HG02852 (cell line): Measurements from ENCODE around the gene EGFR.
"Not testable (repeated sequence)": the region's sequence is repeated elsewhere in the genome, so short reads cannot be mapped to it uniquely, and the experiment has no call there.

Experiments used
- ATAC-seq: cut with Tn5 transposase; IDR thresholded peaks from one replicate; pipeline ENCODE4 v1.9.1; 2021; ENCODE audit warnings: mild to moderate bottlenecking, moderate library complexity; ENCODE audit not compliant: unreplicated experiment

The EGFR gene

GRCh38 chr7:55034776-55035175 is 16.0 kb downstream of the EGFR start:
- no peak for ATAC-seq

- not testable (repeated sequence) for ATAC-seq
Observed at GRCh38 chr7:55035410-55035809, 16.6 kb downstream of the EGFR start.

DNA sequence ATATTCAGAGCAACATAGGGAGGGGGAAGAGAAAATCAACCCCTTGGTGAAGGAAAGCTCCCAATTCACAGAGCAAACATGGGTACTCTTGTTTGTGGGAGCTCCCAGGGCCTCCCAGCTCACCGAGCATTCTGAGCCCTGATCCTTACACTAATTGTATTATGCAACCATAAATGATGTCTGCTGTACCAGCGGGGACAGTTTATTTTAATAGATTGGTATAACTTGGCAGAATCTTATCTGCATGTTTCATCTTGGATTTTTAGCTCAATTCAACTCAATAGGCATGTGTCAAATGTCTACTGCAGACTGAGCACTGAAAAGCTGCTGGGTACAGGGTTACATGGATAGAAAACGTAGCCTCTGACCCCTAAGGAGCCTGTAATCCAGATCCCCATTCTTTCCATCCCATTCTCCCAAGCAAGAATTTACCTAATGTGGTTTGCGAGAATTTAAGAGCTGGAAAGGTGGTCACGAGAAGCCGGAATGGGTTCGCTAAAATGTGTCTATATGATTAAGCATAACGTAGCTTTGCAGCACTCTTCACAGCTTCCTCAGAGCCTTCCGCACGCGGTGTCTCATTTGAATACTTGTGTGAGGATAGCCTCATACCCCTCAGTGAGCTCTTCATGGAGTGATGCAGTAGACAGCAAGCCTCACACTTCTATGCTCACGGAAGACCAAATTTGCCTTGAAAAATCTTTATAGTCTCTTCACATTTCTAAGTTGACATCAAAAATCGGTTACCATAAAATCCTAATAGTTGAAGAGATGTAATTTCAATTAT is 18.3 kb downstream of the EGFR start:
- ATAC-seq: no peak

DNA sequence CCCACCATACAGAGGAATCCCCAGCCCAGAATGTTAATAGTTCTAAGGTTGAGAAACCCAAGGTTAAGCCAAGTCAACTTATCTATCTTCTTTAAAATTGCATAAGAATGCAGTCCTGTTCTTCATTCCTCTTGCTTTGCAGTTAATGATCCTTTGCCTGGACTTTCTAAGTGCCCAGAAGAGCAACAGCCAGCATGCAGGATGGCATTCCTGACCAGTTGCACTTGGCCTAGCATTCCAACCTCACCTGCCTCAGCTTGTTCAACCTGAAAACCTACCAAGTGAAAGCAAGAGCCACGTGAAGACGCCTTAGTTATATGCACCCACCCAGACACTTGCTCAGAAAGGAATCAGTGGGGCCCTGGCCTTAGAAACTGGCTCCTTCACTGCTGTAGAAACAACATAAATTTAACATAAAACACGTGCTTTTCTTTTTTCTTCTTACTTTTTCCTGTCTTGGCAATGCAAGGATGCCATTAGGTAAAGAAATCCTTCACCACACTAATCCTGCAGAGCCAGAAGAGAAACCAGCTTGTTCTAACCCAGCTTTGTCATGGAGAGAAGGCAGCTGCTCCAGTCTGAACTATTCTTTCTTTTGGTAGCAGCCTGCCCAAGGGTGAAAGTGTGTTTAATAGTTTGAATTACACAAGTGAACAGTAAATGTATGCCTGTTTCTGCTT is 25.0 kb downstream of the EGFR start:
- no peak for ATAC-seq

- no peak for ATAC-seq
Observed at GRCh38 chr7:55044371-55044717, 25.5 kb downstream of the EGFR start.

DNA sequence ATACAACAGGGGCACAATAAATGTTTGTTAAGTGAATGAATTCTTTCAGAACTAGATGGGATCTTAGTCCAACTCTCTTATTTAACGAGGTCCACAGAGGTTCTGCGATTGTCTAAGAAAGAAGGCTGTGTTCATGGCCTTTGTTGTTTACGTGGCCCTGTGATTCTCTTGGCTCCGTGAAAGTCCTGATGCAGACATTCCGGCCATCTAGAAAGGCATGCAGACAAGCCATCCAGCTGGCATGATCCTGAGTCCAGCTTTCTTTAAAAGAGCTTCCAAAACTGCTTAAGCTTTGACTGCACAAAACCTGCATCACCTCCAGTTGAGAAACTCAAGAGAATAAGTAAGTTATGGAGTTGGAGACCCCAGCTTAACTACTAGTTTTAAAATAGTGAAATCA is 26.0 kb downstream of the EGFR start:
- ATAC-seq: no peak

DNA sequence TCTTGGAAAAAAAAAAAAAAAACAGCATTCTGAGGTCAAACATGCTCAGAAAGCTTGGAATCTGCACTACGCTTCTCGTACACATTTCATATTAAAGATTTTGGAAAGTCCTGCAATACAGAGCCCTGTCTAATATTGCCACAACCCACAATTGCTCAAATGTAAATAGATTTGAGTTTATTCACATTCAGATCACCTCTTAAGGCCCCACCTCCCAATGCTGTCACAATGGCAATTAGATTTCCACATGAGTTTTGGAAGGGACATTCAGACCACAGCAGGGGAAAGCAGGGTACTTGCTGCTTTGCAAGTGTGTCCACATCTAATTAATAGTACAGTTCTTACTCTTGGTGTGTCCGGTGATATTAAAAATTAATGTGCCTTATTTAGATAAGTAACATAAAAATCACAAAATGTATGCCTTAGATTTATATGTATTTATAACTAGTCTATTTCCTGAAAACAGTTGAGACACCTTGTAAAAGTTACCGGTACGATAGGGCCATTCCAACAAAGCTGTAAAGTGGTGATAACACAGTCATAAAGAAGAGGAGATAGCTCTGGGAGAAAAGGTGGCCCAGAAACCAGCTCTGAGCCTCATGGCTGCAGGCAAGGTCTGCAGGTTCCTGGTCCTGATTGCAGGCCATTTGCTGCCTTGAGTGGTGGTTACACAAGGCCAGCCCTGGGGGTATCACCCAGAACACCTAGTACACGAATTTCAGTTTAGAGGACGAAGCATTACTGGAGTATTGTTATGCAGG is 27.9 kb downstream of the EGFR start:
- ATAC-seq: no peak

- no peak for ATAC-seq
Observed at GRCh38 chr7:55048221-55048859, 29.5 kb downstream of the EGFR start.

GRCh38 chr7:55050281-55050680 is 31.5 kb downstream of the EGFR start:
- no peak for ATAC-seq

DNA sequence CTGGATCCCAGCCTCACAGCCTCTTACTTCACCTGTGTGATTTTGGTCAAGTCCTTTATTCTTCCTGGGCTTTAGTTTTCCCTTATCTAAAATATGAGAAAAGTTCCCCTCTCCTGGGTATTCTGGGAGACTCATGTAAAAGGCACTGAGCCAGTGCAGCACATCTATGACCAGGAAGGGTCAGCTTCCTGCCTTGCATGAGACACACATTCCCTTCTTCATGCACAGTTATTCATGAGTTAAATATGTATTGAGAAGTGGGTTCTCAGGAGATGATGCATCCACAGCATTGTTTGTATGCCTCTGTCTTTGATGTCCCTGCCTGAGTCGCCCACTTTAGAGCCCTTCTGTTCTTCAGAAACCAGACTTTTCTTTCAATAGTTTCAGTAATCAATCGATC is 33.3 kb downstream of the EGFR start:
- ATAC-seq: no peak

- no peak for ATAC-seq
Observed at GRCh38 chr7:55052741-55053427, 34.1 kb downstream of the EGFR start.

- no peak for ATAC-seq
Observed at GRCh38 chr7:55053651-55054571, 35.1 kb downstream of the EGFR start.

DNA sequence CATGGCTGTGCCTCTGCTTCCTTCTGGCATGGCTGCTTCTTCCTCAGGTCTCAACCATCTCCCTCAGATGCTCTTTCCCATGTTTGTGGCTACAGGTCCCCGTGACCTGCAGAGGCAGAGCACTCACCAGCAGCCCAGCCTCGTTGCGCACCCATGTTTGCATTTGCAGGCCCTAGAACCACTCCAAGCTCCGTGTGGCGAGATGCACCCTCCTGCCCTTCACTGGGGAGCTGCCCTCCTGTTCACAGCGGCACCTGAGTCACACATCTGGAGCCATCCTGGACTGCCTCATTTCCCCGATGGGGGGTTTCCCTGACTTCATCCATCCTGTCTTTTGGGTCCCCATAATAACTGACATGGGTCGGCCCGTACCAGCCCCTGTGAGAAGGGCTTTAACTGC is 35.9 kb downstream of the EGFR start:
- ATAC-seq: no peak

- ATAC-seq: no peak
Observed at GRCh38 chr7:55055479-55055878, 36.7 kb downstream of the EGFR start.

DNA sequence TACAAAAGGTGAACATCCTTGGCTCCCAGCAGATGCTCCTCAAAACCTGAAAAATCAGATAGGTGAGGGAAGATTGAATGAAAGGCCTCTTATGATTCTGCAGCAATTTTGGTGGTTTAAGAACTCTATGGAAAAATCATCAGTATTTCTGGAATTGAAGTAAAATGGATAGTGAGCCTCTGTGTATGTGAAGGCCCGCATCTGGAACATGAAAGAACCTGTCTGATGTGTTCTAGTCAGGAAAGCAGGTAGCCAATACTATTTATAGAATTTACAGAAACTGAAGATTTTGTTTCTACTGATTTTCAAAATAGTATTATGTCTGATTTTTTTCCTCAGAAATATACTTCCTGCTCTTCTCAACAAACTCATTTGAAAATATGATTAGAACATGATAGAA is 37.3 kb downstream of the EGFR start:
- ATAC-seq: no peak

DNA sequence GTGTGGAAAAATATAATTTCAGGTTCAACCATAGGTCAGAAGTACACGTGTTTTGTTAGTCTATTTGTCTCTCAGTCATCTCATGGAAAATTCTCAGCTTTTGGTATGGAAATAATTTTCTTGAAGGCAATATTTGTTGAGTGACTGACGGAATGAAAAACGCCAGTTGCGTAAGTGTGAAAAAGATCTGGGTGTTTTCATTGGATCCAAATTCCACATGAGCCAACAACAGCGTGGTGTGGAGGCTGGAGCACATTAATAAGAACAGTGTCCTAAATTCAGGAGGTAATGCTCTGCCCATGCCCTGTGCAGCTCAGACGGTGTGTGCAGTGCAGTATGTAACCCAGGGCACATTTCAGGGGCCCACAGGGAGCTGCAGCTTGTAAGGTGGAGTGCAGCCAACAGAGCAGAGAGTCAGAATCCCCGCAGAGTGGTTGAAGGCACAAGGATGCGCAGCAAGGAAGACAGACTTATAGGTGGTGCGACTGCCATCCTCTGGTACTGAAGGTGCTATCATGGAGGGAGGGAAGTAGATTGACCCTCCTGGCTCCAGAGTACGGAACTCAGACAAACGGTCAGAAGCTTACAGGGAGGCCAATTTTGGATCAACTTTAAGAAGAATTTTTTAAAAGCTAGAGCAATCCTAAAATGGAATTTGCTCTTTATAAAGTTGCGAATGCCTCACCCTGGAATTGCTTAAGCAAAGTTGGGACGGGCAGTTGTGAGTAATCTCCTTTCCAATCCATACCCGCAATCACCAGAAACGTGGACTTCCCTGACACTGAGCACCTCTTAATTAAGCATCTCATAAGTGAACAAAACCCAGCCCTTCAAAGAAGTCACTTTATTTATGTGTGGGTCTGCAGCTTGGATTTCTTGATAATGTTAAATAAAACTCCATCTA is 38.0 kb downstream of the EGFR start:
- ATAC-seq: no peak

DNA sequence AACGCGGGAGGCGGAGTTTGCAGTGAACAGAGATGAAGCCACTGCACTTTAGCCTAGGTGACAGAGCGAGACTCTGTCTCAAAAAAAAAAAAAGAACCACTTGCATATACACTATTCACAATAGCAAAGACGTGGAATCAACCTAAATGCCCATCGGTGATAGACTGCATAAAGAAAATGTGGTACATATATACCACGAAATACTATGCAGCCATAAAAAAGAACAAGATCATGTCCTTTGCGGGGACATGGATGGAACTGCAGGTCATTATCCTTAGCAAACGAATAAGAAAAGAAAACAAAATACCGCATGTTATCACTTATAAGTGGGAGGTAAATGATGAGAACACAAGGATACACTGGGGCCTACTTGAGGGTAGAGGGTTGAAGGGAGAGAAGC is 39.5 kb downstream of the EGFR start:
- ATAC-seq: no peak

DNA sequence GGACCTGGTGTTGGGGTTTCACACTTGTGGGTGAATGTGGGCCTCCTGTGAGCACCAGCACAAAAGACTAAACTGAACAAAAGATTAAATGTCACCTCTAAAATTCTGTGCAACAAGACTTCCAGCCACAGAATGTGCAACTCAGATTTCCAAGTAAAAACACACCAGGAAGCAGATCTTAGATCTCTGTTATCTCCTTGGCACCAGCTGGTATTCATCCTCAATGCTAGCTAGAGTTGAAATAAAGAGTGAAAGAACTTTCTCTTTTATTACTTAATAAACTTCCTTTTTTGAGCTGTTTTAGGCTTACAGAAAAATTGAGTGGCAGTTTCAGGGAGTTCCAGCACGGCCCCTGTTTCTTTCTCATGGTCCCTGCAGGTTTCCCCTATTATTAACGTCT is 40.2 kb downstream of the EGFR start:
- no peak for ATAC-seq

GRCh38 chr7:55060085-55060484 is 41.3 kb downstream of the EGFR start:
- no peak for ATAC-seq
